Globus pallidus (tissue), 1 donor: ENCODE results near the gene SFXN2.
"Not testable (repeated sequence)": the region's sequence is repeated elsewhere in the genome, so short reads cannot be mapped to it uniquely, and the experiment has no call there.

Experiments
- DNase-seq: peaks from one replicate; pipeline ENCODE4 v3.0.0-alpha.2; 2015; ENCODE audit warnings: low spot score

Gene SFXN2, protein sequence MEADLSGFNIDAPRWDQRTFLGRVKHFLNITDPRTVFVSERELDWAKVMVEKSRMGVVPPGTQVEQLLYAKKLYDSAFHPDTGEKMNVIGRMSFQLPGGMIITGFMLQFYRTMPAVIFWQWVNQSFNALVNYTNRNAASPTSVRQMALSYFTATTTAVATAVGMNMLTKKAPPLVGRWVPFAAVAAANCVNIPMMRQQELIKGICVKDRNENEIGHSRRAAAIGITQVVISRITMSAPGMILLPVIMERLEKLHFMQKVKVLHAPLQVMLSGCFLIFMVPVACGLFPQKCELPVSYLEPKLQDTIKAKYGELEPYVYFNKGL

DNA sequence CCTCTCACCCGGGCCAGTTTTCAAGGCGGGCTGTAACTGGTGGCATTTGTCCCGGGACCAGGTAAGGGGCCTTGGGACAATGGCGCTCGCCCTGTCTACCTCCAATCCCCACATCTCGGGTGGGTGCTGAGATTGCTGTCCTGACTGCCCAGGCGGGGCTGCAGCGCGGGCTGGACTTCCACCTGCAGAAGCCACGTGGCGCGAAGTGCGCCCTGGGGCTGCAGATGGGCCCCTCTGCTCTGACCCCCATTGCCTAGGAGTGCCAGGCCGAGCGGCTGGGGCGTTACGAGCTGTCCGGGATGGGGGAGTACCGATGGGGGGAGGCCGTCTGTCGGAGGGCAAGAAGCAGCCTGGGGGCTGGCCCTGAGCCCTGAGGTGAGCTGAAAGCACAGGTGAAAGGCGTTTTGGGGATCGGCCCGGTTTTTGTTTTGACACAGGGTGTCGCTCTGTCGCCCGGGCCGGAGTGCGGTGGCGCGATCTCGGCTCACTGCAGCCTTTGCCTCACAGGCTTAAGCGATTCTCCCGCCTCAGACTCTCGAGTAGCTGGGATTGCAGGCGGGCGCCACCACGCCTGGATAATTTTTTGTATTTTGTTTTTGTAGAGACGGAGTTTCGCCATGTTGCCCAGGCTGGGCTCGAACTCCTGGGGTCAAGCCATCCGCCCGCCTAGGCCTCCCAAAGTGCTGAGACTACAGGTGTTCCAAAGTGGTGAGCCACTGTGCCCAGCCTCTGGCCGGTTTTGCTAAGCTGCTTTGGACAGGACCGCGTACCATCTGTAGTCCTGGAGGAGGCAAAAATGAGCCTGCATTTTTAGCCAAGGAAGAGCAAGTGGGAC is at the start of gene SFXN2:
Gene SFXN2, plus strand, starts transcription at position 16 of the 835 bp plus-strand sequence. CDS start 12,001 bp downstream, outside the sequence.
- DNase-seq = no peak

DNA sequence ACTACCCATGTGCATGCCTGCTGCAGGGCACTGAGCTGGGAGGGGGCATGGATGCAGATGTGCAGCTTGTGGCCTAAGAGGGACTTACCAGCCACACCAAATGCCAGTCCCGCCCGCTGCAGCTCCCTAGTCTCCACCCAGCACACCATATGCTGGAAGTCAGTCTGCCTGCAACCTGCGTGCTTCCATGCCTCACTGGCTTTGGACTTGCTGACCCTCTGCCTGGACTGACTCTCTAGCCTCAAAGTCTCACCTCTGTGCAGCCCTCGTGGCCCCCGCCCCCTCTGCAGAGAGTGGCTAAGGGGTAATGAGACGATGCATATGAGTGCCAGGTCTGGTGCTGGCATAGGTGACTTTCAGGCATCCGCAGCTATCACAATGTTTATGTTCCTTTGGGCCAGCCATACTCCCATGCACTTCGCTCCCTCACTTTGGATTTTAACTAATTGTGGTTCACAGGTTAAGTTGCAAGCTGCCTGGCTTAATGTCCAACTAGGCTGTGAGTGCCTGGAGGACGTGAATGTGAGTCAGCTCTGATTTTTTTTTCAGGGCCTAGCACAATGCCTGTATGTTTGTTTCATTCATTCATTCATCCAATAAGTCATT is 48.4 kb upstream of the SFXN2 start:
- no peak for DNase-seq

DNA sequence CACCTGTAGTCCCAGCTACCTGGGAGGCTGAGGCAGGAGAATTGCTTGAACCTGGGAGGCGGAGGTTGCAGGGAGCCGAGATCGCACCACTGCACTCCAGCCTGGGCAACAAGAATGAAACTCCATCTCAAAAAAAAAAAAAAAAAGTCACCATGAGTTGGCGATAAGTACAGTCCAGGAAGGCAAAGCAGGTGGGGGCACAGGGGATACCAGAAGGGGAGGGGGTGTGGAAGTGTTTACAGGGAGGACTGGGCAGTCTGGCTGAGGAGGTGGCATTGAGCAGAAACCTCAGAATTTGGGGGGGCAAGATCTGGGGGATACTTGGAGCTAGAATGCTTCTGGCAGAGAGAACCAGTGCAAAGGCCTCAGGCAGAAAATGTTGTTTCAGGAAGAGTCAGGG is 47.0 kb upstream of the SFXN2 start:
- not testable (repeated sequence) for DNase-seq

DNA sequence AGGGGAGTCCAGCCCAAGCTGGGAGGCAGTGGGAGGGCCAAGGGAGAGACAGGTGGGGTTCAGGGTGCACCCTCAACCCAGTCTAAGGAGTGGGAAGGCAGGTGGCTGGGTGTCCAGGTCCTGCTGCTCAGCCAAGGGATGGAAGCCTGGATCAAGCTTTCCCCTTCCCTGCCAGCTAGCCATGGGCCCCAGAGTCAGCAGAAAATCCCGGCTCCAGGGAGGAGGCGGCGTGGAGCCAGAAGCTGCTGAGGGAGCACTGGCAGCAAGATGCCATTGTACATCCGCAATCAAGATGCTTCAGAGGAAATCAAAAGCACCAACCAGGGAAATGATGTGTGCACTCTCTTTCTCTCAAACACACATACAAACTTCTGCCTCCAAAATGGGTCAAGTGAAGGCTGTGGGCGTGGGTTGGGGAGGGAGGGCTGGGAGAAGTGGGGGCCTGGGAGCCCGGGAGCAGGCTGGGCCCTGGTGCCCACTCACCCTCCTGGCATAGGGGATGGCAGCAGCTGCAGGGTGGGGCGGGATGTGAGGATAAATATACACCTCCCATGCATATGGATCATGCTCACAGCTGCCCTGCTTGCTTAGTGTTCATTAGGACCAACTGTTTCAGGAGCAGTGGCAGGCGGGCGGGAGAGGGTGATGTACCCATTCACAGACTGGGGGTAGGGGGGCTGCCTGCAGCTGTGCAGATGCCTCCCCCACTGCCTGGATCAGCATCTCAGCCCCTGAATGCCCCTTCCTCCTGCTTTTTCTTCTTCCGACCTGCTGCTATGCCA is 45.9 kb upstream of the SFXN2 start:
- DNase-seq = no peak

DNA sequence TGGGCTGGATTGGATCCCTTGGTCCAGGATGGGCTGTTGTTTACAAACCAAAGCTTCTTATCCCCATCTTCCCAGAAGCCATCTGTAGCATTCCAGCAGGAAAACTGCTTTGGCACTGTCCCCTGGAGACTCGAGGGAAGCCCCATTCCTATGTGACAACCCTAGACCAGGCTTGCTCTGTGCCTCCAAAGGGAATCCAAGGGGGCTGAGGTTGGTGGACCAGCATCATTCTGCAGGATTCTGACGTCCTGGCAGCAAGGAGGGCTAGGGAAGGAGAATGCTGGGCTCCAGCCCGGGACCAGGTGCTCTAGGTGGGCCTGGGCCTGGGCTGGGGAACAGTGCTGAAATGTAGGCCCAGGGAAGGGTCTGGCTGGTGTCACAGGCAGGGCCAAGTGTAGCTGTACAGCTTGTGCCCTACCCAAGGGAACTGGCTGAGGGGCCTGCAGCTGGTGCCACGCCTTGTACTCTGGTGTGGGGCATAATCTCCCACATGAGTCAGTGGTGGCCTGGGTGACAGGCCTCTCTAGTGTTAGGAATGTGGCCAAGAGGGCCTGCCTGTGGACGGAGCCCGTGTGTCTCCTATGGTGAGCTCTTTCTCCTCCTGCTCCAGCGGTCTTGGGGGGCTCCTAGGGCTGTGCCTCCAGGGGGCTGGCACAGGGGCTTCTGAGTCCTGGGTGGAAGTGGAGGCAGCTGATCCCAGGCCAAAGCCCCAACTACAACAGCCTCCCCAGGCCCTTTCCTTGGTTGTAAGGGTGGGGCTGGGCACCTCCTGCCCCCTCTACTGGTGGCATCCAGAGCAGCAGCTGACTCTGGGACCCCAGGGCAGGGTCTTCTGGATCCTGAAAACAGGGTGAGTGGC is 45.0 kb upstream of the SFXN2 start:
- no peak for DNase-seq

DNA sequence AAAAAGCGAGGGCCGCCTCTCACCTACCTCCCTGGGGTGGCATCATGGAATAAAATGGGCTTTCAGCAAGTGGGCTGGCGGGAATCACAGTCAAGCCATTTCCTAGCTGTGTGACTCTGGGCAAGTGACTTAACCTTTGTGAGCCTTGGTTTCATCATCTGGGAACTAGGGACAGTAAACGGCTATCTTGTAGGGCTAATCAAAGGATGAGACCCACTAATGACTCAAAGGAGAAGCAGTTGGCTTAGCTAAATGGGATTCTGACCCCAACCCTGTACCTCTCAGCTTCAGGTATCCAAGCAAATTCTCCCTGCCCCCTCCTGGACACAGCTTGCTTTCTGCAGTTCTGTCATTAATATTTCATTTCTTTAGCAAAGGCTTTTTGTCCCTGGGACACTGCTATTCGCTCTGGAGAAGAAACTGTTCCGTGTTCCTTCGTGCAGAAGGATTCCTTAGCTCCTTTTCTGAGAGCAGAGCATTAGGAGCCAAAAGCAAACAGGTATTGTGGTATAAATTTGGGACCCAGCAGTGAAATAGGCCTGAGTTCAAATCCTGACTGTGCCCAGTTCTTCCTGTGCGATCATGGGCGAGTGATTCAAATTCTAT is 44.3 kb upstream of the SFXN2 start:
- DNase-seq = no peak

DNA sequence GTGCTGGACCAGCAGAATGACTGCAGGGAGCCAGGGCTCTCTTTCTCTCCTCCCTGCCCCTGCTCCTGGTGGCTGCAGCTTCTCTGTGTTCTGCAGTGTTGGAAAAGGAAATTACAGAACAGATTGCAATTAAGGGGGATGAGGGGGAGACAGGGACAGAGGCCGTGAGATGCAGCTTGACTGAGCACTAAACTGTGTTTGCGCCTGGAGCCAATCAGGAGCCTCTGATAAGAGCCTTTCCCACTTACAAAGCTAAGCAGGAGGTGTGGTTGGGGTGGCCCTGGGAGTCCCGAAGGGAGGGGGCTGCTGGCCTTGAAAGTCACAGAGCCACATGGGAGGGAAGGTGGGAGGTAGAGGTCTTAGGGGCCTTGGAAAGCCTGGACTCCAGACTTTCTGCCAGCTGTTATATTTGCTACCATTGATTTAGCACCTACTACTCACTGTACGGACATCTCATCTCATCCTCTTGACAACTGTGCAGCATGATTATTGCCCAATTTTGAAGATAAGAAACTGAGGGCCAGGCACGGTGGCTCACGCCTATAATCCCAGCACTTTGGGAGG is 43.5 kb upstream of the SFXN2 start:
- DNase-seq = no peak

DNA sequence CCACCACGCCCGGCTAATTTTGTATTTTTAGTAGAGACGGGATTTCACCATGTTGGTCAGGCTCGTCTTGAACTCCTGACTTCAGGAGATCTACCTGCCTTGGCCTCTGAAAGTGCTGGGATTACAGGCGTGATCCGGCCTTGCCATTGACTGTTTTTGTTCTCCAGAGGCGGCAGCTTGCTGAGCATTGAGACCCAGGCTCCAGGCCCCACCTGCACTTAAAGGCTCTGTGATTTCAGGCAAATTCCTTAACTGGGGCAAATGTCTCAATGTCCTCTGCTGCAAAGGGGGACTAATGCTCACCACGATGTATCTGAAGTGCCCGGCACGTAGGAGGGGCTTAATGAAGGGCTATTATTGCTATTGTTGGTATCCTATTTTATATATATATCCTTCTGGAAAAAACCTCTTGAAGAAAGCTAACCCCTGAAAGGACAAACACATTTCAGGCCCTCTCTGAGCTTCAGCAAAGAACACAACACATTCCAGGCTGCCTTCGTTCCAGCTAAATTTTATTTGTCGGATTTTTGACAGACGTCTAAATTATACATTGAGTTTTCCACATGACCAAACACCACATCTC is 41.1 kb upstream of the SFXN2 start:
- no peak for DNase-seq

DNA sequence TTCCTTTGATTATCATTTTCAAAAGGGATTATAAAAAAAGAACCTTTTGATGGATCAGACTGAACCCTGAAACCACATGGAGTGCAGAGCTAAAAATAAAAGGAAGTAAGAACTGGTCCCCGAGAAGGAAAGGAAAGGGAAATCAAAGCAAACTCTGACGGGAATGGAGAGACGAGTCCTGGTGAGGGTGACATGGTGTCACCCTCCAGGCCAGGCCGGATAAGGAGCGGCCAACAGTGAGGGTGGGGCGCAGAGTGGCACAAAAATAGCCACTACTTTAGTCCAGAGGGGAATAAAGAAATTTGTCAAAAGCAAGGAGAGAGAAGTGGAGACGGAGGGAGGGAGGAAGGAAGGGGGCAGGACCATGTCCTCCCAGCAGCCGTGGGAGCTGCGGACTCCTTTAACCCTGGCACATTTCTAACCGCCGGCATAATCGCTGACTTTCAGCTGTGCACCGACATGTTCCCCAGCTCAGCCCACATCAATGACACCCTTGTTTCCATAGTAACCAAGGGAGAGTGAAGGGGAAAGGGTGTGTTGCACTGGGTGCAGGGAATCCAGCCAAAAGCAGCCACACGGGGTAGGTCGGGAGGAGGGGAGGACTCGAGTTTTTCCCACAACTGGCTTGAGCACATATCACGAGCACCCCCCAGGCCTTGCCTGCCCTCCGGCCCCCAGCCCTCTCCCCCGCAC is 40.5 kb upstream of the SFXN2 start:
- DNase-seq = peak; percentile 63

DNA sequence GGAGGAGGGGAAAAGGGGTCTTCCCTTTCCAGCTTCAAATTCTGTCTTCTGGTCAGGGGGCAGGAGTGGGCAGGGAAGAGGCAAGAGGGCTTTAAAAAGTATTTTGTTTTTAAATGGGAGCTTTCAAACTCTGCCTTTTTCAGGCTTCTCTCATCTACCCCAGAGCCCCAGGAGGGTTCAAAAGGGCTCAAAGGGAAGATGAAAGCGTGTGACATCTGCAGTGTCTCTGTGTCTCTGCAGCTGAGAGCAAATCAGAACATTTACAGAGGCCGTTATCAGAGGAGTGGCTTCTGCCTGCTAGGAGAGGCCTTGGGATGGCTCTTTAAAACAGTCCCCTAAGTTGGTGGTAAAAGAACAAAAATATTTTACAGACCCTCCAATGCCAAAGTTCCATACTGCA is 39.9 kb upstream of the SFXN2 start:
- no peak for DNase-seq

DNA sequence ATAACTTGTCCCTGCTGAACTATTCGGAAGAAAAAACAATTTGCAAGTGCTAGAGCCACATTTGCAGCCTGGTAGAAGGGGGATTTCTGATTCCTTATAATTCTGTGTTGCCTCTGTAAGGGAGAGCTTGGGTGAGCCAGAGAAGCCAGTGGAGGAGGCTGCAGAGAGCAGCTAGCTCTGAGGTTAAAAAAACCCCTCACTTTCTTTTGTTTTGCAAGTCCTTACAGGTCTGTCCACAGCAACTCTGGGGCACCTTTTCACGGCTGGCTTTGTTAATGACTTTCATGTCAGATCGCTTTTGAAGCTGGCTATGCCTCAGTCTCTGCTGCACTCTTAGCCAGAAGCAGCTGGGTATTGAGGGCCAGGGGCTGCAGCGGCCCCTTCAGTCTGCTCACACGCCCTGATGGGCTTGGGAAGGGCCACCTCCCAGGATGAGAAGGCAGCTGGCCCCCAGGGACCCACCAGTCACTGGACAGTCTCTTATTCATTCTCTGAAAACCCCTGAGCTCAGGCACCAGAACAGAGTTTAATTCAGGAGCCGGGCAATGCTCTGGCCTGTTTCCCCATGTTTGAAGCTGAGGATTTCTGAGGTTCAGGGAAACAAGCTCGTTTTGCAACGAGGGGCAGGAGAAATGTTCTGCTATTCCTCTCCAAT is 39.3 kb upstream of the SFXN2 start:
- no peak for DNase-seq

DNA sequence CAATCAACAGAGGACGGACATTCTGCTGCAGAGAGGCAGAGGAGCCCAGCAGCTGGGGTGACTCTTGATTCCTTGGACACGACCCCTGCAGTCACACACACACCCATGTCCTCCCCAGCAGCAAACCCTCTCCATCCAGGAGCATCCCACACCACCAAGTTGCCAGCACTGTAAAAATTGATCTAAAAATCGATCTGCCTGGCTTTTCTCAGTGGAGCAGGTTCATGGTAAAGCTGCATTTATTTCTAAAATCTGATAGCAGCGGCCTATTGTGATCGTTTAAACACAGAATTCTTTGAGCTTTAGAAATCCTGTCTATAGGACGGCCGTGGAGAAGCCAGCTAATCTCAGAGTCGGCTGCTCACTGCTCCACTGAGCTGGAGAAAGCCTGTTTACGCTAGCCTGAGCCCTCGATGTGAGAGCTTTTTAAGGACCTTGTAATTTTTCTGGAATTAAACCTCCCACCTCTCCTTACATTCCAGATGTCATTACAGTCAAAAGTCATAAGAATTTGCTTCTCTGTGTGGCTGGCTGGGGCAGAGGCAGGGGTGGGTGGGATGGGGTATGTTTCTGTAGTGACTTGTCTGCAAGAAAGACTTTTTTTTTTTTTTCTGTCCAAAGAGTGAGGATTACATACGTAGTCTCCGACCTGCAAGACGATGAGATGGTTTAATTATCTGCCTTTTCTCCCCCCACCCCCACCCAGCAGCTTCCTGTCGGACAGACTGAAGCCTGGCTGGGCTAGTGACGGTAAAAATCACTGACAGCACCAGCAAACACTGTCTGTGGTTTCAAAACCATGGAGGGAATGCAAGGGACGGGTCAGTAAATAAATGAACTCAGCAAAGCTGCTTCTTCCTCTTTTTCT is 38.5 kb upstream of the SFXN2 start:
- peak; percentile 61 for DNase-seq

DNA sequence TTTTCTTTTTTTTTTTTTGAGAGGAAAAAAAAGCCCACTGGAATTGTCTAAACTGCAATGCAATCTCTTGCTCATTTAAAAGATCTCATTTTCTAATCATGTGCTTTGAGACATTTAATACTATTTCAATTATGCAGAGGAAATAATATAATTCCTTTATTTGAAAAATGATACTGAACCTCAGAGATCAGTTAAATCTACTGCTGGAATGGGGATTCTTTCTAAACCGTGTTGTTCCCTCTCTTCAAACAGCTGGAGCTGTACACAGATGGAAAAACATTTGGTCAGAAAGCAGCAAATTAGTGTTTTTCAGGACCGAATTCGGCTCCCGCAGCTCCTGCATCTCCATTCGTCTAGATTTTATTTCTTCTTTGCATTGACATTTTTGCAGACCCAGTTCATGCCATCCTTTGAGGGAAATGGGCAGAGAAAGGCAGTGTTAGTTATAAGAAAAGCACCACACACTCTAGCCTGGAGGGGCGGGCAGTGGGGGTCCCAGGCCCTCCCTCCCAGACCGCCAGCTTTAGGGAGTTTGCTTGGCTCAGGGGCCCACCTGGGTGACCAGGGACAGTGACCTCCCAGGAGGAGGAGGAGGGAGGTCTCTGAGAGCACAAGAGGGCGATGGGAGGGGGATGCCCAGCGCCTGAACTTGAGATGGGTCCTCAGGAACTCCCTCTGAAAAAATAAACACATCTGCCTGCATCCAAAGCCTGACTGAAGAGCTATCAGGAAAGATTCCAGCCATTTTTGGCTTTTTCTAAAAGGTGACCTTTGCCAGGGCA is 37.7 kb upstream of the SFXN2 start:
- no peak for DNase-seq

DNA sequence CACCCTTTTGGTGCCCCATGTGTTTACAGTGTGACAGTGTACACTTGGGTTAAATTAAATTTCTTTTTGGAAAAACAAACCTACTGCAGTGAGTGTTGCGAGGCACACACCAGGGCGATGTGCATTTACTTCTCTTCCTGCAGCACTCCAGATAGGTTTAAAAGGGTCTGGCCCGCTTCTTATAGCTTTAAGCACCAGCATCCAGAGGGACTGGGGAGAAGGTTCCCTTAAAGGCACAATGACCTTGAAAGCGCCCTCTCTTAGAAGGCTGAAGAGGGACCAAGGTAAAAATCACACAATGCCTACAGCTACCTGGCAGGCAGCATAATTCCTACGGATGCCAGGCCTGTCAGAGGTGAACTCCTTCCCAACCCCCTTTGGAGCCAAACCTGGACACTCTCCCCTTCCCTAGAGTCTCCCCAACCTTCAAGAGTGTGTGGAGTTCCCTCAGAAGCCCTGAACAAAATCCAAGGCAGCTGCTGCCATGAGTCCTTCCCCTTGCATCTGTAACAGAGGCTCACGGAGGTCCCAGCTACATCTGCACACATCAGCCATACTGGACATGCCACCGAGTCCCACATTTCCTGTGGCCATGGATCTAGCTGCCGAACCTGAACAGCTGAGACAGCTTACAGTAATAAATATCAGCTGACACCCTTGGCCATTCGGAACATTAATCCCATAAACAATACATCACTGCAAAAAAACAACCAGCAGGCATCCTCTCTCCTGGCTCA is 36.9 kb upstream of the SFXN2 start:
- DNase-seq = no peak

DNA sequence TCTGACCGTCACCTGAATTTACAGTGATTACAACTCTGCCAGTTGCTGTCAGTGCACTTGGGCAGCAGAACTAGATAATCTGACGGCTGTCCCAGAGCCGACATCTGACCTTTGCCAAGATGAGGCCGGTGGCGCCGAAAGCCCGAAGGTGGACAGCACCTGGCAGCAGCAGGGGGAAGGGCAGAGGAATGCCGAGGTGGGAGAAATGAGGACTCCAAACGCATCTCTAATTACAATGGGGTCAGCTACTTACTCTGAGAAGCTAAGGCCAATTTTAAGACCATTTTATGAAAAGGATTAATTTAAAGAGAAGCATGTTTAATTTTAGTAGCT is 36.4 kb upstream of the SFXN2 start:
- DNase-seq = no peak

DNA sequence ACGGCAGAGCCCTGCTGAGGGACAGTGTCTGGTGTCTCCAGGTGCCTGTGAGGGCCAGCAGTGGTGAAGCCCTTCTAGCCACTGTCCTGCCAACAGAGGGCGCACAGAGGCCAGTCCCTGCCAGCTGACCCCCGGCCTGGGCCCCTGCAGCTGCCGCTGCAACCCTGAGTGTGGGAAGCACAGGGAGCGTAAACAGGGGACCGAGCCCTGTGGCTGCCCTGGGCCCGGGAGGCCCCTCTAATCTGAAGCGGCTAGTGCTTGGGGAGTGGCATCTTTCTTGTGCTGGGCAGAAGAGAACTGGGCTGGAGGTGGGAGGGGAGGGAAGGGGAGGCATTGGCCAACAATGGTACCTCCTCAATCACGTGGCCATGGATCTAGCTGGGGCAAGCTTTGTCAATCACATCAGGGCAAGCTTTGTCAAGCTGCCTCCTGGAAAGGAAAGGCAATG is 35.6 kb upstream of the SFXN2 start:
- DNase-seq = peak; percentile 85
